Activated CD8-positive, alpha-beta T cell treated with anti-CD3 and anti-CD28 coated beads for 36 hours (primary cell): ENCODE results near the gene NFIA. TPM values are rescaled to one million over a fixed set of nuclear protein-coding genes. Genes with fewer than 3 reads are reported as not detected.

Experiments used
- ATAC-seq: fragments of 200-7000 bp; cut with Tn5 transposase; one replicate; pipeline ENCODE4 v1.10.0; 2021; ENCODE audit warnings: mild to moderate bottlenecking, moderate library complexity
- CTCF ChIA-PET: fragments of 350-600 bp; sonication (Branson Sonifier 250); formaldehyde crosslinking; loops from one replicate; lab custom pipeline; 2021; ENCODE audit warnings: antibody characterized with exemption; lab: Charles Lee
- POLR2A ChIA-PET: fragments of 350-600 bp; sonication (Branson Sonifier 250); formaldehyde crosslinking; loops from one replicate; lab custom pipeline; 2021; ENCODE audit warnings: antibody characterized with exemption; lab: Charles Lee
- DNase-seq: peaks from one replicate; pipeline ENCODE4 v3.0.0-alpha.2; 2020
- H3K27ac Mint-ChIP-seq: one replicate; pipeline ENCODE4 v1.8.0; 2021; ENCODE audit warnings: mild to moderate bottlenecking, mixed read lengths
- H3K27me3 Mint-ChIP-seq: one replicate; pipeline ENCODE4 v1.8.0; 2021; ENCODE audit warnings: mixed read lengths
- H3K36me3 Mint-ChIP-seq: one replicate; pipeline ENCODE4 v1.8.0; 2021; ENCODE audit warnings: low read depth, mixed read lengths
- H3K4me1 Mint-ChIP-seq: one replicate; pipeline ENCODE4 v1.8.0; 2021; ENCODE audit warnings: low read depth, mixed read lengths
- H3K4me3 Mint-ChIP-seq: one replicate; pipeline ENCODE4 v1.8.0; 2021; ENCODE audit warnings: mild to moderate bottlenecking, moderate library complexity, mixed read lengths
- H3K9me3 Mint-ChIP-seq: one replicate; pipeline ENCODE4 v1.8.0; 2021; ENCODE audit warnings: mixed read lengths
- intact Hi-C: fragments of 100-400 bp; cut with micrococcal nuclease; formaldehyde crosslinking; loops from one replicate; pipeline ENCODE4 v1.10.0; 2022
- total RNA-seq, 2 experiments: library from RNA; stranded (reverse); gene quantifications; one replicate each; pipeline ENCODE4 v1.2.3, GENCODE V29; 2021
- TF ChIP-seq, protein P1 (sequence below): fragments of 200-600 bp; IDR thresholded peaks from one replicate; pipeline ENCODE4 v1.8.0; 2022; ENCODE audit warnings: antibody characterized with exemption, mild to moderate bottlenecking

Gene NFIA
- total RNA-seq, 2 experiments from 2014 or later, result 1.9 to 2.4 TPM

GRCh38 chr1:61083807-61084440, 1.6 kb downstream of the NFIA start:
- Mint-ChIP-seq H3K27me3 (peaks cover 8% of the 10 kb centered on the region), H3K4me1 (peaks cover 31% of the 10 kb centered on the region), H3K36me3 (no peaks in the 10 kb centered on the region), H3K4me3 (peak overlapping the region; percentile 75), H3K9me3 (no peaks in the 10 kb centered on the region), H3K27ac (peak overlapping the region; percentile 16)
- DNase-seq, result no peak
- ATAC-seq, result no peak
- TF ChIP-seq, protein P1, sequence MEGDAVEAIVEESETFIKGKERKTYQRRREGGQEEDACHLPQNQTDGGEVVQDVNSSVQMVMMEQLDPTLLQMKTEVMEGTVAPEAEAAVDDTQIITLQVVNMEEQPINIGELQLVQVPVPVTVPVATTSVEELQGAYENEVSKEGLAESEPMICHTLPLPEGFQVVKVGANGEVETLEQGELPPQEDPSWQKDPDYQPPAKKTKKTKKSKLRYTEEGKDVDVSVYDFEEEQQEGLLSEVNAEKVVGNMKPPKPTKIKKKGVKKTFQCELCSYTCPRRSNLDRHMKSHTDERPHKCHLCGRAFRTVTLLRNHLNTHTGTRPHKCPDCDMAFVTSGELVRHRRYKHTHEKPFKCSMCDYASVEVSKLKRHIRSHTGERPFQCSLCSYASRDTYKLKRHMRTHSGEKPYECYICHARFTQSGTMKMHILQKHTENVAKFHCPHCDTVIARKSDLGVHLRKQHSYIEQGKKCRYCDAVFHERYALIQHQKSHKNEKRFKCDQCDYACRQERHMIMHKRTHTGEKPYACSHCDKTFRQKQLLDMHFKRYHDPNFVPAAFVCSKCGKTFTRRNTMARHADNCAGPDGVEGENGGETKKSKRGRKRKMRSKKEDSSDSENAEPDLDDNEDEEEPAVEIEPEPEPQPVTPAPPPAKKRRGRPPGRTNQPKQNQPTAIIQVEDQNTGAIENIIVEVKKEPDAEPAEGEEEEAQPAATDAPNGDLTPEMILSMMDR, result no peak
- ChIA-PET POLR2A (no interaction called here), CTCF (no interaction called here)
- intact Hi-C loops, result loop anchor here (5.0 kb wide), 1 partner anchor 73 kb away; no protein-coding TSS in a partner anchor

- H3K27me3 Mint-ChIP-seq, result peaks cover 8% of the 10 kb centered on the region
- intact Hi-C loops, result loop anchor here (5.0 kb wide), 1 partner anchor 73 kb away; no protein-coding TSS in a partner anchor
- CTCF ChIA-PET, result no interaction called here
- H3K4me3 Mint-ChIP-seq, result peak overlapping the region; percentile 75
- H3K36me3 Mint-ChIP-seq, result no peaks in the 10 kb centered on the region
- H3K27ac Mint-ChIP-seq, result no peak overlapping the region
- ATAC-seq, result no peak
- H3K9me3 Mint-ChIP-seq, result no peaks in the 10 kb centered on the region
- TF ChIP-seq, protein P1, result no peak
- POLR2A ChIA-PET, result no interaction called here
- H3K4me1 Mint-ChIP-seq, result peaks cover 26% of the 10 kb centered on the region
- DNase-seq, result no peak
These were observed 2.2 kb downstream of the NFIA start for GRCh38 chr1:61084491-61085031.

GRCh38 chr1:61085206-61085982, 3.0 kb downstream of the NFIA start:
- TF ChIP-seq, protein P1, result no peak
- CTCF ChIA-PET, result interaction anchor here (1.2 to 1.7 kb wide), 2 partner anchors 15 to 36 kb away, joined by 3 to 6 read pairs; no protein-coding TSS in a partner anchor
- POLR2A ChIA-PET, result no interaction called here
- ATAC-seq (no peak), DNase-seq (no peak)
- Mint-ChIP-seq H3K36me3 (no peaks in the 10 kb centered on the region), H3K9me3 (no peaks in the 10 kb centered on the region), H3K4me3 (no peak overlapping the region), H3K27me3 (peaks cover 8% of the 10 kb centered on the region), H3K4me1 (peaks cover 18% of the 10 kb centered on the region), H3K27ac (no peak overlapping the region)
- intact Hi-C loops, result no loop called here

DNA sequence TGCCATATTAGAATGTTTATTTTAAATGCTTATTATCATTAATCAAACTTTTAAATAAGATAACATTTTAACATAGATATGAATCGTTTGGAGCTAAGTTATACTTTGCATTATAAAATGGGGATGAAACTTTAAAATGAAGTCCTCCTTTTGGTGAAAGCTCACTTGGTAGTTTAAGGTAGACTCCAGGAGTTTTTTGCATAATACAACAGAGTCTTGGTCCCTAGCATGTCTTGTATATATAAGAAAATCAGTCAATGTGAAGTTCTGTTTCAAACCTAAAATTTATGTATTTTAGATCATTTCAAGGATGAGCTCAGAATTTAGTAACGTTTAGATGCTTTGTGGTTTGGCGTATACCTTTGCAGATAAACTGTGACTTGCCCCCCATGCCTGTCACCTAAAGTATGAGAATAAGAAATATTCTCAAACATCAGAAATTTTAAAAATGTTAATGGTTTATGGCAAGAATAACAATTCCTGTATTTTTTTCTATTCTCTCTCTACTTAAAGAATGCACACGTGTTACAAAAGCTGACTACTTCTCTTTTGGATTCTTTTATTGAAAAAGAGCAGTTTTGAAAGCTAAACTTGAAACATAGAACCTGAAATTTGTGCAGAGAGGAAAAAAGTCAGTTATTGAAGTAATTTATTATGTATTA, 3.8 kb downstream of the NFIA start:
- H3K27me3 Mint-ChIP-seq, result peaks cover 5% of the 10 kb centered on the region
- peaks cover 10% of the 10 kb centered on the region for H3K4me1 Mint-ChIP-seq
- TF ChIP-seq, protein P1, result no peak
- ChIA-PET POLR2A (no interaction called here), CTCF (interaction anchor here (1.2 to 1.7 kb wide), 2 partner anchors 15 to 36 kb away, joined by 3 to 6 read pairs; no protein-coding TSS in a partner anchor)
- intact Hi-C loops, result no loop called here
- H3K9me3 Mint-ChIP-seq, result no peaks in the 10 kb centered on the region
- no peaks in the 10 kb centered on the region for H3K36me3 Mint-ChIP-seq
- no peak overlapping the region for H3K4me3 Mint-ChIP-seq
- no peak for DNase-seq
- ATAC-seq, result no peak
- H3K27ac Mint-ChIP-seq, result no peak overlapping the region
